Lung microvascular endothelial cell (primary cell): ENCODE data around the gene DUXB. TPM values are rescaled to one million over a fixed set of nuclear protein-coding genes. Genes with fewer than 3 reads are reported as not detected.

Source experiments
- DNase-seq, 2 donors: peaks; one replicate each; pipeline versions ENCODE4 v3.0.0 to v3.0.0-alpha.2; 2010; ENCODE audit warnings: low read depth in 2 of 2
- total RNA-seq: library from RNA; depleted of rRNA; stranded (reverse); fragments of >200 nt; gene quantifications from 2 replicates; pipeline ENCODE4 v1.2.1, GENCODE V29; 2014

Gene DUXB
- total RNA-seq, 1 donor from 2014 or later = not detected

- peak; percentile 38 to 62 for DNase-seq
Measured at GRCh38 chr16:75660726-75661302, 40.4 kb downstream of the DUXB start.

DNA sequence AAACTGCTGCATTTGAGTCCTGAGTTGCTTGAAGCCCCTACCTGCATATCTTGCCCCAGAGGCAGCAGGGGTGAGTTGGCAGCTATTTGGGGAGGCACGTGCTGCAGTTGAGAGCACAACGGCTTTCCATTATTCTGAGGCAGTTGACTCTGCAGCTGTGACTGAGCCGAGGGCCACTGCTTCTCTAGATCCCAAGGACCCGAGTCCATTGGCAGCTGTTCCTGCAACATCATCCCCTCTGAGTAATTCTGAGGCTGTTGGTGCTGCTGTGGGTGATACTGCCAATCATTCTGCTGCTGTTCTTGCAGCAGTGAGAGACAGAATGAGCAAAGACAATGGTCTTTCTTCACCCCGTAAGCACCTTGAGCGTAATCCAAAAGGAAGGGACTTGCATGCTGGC, 40.9 kb downstream of the DUXB start:
- DNase-seq = no peak

- no peak for DNase-seq
Measured at GRCh38 chr16:75658175-75658574, 43.1 kb downstream of the DUXB start.

- no peak for DNase-seq
Measured at GRCh38 chr16:75653922-75654321, 47.3 kb downstream of the DUXB start.

- peak; percentile 70 to 81 for DNase-seq
Measured at GRCh38 chr16:75648265-75649076, 52.8 kb downstream of the DUXB start.

DNA sequence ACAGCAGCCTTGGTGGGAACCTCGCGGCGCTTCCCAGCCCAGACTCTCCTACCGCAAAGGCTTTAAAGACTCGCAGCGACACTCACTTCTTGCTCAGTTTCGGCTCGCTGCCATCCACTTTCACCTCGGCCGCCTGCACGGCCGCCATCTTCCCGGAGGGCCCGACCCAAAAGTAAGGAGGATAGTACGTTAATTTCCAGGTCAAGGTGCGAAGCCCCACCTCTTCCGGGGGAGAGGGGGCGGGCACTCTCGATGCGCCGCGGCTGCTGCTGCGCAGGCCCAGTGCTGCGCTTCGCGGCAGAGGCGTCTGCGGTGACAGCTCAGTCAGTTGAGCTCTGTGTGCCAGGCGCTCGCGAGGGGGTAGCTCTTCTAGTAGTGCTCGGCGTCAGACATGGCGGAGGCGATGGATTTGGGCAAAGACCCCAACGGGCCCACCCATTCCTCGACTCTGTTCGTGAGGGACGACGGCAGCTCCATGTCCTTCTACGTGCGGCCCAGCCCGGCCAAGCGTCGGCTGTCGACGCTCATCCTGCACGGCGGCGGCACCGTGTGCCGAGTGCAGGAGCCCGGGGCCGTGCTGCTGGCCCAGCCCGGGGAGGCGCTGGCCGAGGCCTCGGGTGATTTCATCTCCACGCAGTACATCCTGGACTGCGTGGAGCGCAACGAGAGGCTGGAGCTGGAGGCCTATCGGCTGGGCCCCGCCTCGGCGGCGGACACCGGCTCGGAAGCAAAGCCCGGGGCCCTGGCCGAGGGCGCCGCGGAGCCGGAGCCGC, 53.6 kb downstream of the DUXB start, which contains the start of the genes KARS1 and TERF2IP:
Gene KARS1 (minus strand): TSS at position 174 of the 773 bp plus-strand sequence. CDS start 26 bp downstream, at position 148.
Gene TERF2IP (plus strand): TSS at position 282 of the 773 bp plus-strand sequence. CDS start 110 bp downstream, at position 392.
- peak; percentile 96 for DNase-seq

GRCh38 chr16:75647112-75647491, 54.2 kb downstream of the DUXB start:
- DNase-seq = no peak

DNA sequence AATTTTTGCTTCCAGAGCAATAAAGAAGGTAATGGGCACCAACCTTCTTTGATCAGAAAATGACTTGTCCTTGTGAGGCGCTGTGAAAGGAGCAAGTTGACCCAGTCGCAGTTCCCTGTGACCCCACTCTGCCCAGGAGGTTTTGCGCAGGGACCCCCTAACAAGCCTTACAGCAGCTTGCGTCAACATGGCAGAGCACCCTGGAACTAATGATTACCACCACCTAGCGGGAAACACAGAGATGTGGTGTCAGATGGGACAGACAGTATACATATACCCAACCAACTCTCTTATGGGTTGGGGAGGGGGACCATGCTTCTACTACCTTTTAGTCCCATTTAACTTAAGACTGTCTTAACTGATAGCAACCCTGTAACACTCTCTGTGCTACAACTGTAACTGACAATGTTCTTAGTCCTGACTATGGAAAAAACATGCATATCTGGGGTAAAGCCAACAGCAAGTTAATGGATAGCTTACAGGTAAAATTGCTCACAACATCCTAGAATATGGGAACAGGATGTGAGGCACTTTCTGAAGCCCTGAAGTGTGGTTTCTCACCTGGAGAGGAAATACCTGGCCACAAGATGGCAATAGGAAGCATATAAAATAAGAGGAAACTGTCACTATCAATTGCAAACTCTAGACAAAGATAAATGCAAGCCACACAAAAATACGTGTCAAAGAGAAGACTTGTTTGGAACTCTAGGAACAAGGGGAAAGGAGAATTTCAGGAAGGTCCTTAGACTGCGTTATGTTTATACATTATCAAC, 56.8 kb downstream of the DUXB start:
- DNase-seq = no peak

Other genes starting within 250 kb of the DUXB start
- 25.5 and 43.1 TPM in 2 replicates for gene TMEM170A, start 236.8 kb downstream of the DUXB start, total RNA-seq
- gene CHST6, start 206.0 kb downstream of the DUXB start, total RNA-seq = 0.44 and 0.99 TPM in 2 replicates
- gene CHST5, start 165.4 kb downstream of the DUXB start, total RNA-seq = not detected in 2 replicates
- 4.6 and 5.2 TPM in 2 replicates for gene TMEM231, start 145.2 kb downstream of the DUXB start, total RNA-seq
- 39.7 and 77.0 TPM in 2 replicates for gene GABARAPL2, start 135.1 kb downstream of the DUXB start, total RNA-seq
- 43.2 and 56.9 TPM in 2 replicates for gene ADAT1, start 78.2 kb downstream of the DUXB start, total RNA-seq
- gene KARS1, start 53.8 kb downstream of the DUXB start, total RNA-seq = 119 and 121 TPM in 2 replicates
- 27.7 and 42.3 TPM in 2 replicates for gene TERF2IP, start 53.7 kb downstream of the DUXB start, total RNA-seq
- gene CPHXL2, start 24.5 kb downstream of the DUXB start, total RNA-seq = not detected in 2 replicates
- gene CPHXL, start 25.0 kb upstream of the DUXB start, total RNA-seq = not detected in 2 replicates